Lung microvascular endothelial cell (primary cell): ENCODE data around the gene TTC16. TPM values are rescaled to one million over a fixed set of nuclear protein-coding genes. Genes with fewer than 3 reads are reported as not detected.

ENCODE experiments used
- DNase-seq, 2 donors: peaks; one replicate each; pipeline versions ENCODE4 v3.0.0 to v3.0.0-alpha.2; 2010; ENCODE audit warnings: low read depth in 2 of 2
- total RNA-seq: library from RNA; depleted of rRNA; stranded (reverse); fragments of >200 nt; gene quantifications from 2 replicates; pipeline ENCODE4 v1.2.1, GENCODE V29; 2014

The TTC16 gene
- total RNA-seq, 1 donor from 2014 or later: not detected

DNA sequence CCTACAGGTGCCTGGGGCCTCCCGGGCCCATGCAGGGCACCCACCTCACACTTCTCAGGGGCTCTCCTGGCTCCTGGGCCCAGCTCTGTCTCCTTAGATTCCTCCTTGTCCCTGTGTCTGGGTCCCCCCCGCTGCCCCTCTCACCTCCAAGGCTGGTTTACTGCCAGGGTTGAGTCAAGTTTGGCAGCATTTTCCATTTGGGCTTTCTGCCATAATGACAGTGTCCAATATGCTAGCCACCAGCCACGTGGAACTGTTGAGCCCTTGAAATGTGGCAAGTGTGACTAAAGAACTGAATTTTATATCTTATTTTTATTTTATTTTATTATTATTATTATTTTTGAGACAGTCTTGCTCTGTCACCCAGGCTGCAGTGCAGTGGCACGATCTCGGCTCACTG is 1.9 kb downstream of the TTC16 start:
- DNase-seq: no peak

DNA sequence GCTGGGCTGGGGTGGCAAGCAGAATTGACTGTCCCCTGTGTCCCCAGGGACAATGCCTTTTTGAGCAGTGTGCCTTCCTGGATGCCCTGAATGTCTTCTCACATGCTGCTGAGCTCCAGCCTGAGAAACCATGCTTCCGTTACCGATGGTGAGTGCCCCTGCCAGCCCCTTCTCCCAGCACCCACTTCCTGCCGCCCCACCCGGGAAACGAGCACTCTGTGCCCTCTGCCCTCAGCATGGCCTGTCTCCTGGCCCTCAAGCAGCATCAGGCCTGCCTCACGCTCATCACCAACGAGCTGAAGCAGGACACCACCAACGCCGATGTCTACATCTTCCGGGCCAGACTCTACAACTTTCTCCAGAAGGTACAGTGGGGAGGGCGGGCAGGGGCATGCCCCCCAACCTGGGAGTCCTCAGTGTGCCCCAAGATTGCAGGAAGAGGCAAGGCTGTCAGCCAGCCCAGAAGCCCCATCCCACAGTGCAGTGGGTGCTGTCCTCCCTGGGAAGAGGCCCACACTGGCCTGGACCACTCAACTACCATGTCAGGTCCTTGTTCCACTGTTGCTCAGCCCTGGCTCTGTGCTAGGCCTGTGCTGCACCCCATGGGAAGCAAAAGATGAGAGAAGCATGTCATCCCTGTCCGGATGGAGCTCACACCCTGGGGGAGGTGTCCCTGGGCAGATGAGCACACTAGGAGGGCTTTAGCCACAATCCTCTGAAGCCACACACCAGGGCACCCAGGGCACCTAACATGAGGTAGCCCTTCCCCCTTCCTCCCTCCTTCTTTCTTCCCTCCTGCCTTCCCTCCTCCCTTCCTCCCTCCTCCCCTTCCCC is 4.4 kb downstream of the TTC16 start:
- DNase-seq: no peak

DNA sequence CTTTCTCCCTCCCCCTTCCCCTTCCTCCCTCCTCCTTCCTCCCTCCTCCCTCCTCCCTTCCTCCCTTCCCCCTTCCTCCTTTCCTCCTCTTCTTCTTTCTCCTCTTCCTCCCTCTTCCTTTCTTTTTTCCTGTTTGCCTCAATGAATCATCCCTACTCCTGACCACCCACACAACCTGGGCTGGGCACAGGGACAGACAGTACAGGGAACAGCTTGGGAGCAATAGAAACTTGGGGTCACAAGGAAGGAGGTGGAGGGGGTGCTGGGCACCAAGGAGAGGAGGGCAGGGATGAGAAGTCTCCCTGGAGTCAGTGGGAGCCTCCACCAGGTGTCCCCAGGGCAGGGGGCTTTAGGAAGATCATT is 5.0 kb downstream of the TTC16 start:
- no peak for DNase-seq

DNA sequence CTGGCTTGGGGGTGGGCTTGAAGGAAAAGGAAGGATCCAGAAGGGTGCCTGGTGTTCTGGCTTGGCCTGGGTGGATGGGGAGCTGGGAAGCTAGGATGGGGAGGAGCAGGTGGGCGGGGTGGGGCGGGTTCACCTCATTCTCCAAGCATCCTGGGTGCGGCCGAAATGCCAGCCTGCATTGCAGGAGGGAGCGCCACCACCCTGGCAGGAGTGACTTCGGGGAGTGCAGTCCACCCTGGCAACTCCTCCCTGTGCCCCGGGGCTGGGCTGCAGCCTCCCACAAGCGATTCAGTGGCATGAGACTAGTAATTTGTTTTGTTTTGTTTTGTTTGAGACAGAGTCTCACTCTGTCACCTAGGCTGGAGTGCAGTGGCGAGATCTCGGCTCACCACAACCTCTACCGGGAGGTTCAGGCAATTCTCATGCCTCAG is 5.5 kb downstream of the TTC16 start:
- no peak for DNase-seq

DNA sequence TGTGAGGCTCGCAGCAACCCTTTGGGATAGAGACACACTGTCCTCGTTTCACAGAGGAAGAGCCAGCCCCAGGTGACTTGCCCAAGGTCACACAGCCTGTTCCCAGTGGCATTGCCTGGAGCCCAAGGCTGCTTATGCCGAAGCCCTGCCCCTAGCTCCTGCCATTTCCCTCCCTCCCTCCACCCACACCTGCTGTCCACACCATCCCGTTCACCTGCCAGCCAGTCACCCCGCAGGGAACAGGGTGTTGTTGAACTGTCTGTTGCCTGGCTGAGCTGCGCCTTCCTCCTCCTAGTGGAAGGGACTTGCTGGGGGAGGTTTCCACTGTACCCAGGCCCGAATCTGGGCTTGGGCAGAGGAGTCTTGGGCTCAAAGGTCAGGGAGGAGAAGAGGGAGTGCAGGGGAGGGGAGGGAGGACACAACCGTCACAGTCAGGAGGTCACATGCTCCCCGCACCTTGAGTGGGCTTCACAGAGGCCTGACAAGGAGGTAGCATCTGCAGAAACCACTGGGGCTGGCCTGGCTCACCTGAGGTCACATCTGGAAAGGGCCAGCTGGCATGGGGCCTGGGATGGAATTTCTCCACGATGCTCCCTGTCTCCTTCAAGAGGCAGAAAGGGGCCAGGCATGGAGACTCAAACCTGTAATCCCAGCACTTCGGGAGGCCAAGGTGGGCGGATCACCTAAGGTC is 6.3 kb downstream of the TTC16 start:
- no peak for DNase-seq

DNA sequence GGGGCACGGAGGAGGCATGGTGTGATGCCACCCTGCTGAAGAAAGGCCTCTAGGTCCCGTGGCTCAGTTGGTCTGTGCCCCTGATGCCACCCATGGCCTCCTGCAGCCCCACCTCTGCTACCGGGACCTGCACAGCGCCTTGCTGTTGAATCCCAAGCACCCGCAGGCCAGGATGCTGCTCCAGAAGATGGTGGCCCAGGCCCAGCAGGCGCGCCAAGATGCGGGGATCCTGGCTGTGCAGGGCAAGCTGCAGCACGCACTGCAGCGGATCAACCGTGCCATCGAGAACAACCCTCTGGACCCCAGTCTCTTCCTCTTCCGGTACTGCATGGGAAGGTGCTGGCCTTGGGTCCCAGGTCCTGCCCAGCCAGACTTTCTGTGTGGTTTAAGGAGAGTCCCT is 7.1 kb downstream of the TTC16 start:
- DNase-seq: no peak

DNA sequence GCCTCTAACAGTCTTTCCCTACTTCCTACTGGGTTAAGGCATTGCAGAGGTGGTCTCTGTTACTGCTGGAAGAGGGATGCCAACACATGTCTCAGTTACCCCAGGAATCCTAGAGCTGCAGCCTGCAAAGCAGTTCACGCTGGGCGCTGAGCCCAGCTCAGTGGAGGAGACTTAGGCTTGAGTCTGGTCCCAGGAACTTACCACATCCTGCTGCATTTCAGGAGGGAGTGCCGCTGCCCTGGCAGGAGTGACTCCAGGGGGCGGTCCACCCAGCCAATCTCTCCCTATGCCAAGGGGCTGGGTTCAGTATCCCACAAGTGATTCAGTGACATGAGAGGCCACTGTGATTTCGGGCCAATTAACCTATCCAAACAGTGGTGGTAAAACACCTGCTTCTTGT is 7.6 kb downstream of the TTC16 start:
- DNase-seq: no peak

DNA sequence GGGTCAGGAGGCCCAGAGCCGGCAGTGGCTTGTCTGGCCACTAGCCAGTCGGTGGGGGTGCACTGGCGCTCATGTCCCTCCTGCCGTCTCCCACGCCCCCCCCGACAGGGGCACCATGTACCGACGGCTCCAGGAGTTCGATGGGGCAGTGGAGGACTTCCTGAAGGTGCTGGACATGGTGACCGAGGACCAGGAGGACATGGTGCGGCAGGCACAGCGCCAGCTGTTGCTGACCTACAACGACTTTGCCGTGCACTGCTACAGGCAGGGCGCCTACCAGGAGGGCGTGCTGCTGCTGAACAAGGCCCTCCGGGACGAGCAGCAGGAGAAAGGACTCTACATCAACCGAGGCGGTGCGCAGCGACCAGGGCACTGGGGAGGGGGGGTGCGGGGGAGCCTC is 8.1 kb downstream of the TTC16 start:
- DNase-seq: no peak

DNA sequence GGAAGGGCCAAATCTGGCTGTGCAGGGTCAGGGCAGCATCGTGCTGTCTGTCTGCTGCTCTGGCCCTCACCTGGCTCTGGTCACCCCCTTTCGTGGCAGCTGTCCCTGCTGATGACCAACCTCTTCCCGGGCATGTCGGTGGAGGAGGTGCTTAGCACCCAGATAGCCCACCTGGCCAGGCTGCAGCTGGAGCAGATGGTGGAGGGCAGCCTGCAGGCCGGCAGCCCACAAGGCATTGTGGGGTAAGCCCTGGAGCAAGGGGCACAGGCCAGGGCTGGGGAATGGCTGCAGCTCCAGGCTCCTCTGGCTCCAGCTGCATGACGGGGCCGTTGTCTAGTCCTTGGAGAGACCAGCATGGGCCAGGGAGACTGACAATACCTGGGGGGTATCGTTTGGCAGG is 11.0 kb downstream of the TTC16 start:
- no peak for DNase-seq

DNA sequence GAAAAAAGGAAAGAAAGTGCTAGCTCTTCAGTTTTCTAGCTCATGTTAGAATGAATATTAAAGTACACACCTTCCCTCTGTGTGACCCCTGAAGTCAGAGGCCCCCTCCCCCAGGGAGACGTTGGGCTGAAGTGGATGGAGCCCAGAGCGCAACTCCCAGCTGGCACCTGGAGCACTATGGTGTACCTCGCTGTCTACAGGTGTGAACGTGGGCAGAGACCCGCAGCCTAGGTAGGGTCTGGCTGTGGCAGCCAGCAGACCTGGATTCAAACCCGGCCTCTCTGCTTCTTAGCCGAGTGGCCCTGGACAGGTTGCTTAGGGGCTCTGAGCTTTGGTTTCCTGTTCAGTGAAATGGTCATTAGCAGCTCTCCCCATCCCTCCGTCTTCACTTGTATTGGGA is 12.9 kb downstream of the TTC16 start:
- no peak for DNase-seq

DNA sequence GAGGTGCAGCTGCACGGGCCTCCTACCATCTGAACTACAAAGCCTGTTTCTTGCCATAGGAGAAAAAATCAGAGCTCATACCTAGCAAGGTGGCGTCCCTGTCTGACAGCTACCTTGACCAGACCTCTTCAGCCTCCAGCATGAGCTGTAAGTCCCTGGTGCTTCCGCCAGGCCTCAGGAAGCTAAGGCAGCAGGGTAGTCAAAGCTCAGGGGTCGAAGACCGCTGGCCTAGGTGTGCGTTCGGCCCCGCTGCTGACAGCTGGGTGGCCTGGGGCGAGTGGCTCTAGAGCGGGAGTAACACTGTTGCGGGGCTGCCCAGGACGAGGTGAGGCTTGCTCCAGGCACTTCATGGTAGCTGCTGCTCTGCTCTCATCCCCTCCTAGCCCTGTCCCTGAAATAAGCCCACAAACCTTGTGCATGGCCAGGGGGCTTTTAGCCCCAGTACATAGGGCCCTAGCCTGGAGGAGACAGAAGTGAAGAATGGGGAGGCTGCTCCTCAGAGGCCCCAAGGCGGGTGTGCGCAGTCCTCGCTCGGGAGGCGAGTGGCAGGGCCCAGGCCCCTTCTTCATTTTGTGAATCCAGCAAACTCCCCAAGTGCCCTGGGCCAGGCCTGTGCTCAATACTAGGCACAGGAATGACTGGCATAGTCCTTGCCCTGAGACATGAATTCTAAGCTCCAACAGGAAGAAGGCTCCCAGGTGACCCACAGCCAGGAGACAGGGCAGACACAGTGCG is 13.8 kb downstream of the TTC16 start:
- DNase-seq: no peak

DNA sequence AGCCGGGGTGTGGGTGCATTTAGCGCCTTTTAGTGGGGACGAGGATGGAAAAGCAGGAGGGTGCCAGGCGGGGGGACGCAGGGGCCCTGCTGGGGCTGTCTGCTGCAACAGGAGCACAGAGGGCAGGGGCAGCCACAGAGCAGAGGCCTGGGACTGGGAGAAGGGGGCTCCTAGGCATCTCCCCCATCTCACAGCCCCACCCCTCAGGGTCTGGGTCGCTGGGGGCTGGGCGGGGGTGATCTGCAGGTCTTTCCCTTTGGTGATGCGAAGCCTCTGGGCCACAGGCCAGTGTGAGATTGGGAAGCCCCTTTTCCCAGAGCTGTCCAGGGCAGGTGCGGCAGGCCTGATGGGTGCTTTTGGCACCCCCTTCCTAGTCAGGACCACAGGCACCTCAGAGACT is 14.4 kb downstream of the TTC16 start:
- DNase-seq: no peak

DNA sequence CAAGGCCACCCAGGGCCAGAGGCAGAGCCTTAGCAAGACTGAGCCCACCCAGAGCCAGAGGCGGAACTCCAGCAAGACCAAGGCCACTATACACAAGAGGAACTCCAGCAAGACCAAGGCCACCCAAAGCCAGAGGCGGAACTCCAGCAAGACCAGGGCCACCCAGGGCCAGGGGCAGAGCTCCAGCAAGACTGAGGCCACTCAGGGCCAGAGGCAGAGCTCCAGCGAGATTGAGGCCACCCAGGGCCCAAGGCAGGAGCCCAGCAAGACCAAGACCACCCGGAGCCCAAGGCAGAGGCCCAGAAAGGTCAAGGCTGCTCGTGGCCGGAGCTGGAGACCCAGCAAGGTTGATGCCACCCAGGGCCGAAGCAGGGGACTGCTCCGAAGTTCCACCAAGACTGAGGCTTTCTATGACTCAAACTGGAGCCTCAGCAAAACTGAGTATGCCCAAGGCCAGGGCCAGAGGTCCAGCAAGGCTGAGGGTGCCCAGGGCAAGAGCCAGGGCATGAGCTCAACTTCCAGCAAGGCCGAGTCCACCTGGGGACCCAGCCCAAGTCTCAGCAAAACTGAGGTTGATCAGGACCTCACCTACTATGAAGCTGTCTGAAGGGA is 15.0 kb downstream of the TTC16 start:
- no peak for DNase-seq

DNA sequence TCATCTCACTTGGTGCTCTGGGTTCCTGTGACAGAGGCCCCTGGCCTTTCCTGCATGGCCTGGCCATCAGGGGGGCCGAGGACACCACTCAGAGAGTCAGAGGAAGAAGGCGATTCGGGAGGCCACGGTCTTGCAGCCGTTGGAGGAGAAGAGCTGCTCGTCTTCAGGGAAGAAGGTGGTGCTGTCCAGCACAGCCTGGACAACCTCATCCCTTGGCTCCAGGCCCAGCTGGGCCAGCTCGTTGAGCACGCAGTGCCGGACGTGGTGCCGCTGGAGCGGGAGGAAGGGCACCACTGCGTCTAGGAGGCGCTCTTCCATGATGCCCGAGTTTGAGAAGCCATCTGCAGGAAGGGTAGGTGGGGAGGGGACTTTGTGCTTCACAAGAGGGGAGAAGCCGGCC is 16.1 kb downstream of the TTC16 start:
- DNase-seq: no peak

DNA sequence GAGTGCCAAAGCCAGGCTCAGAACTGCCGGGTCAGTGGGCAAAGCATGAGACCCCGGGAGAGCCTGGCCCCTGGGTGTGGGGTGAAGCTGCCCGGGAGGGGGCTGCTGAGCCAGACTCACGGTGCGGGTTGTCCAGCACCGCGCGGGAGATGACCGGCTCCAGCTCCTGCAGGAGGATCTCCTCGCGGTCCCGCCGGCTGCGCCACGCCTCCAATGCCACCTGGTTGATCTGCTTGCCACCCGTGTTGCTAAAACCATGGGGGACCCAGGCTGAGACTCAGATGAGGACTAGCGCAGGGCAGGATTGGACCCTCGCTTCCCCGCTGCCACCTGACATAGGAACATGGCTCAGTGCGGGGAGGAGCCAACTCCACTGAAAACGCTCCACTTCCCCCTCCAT is 16.6 kb downstream of the TTC16 start:
- no peak for DNase-seq

DNA sequence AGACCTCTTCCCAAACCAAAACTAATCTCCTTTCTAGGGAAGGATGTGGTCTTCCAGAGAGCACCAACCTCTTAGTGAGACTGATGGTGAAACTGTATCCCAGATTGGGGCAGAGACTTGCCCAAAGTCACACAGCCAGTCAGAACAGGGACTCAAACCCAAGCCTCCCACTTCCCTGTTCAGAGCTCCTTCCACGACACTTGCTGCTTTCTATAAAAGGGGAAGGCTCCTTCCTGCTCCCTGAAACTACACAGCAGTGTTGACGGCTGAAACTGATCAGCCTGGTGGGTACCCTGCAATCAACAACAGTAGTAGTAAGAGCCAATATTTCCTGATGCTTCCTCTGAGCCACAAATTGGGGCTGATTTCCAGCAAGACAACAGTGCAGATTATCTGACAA is 17.7 kb downstream of the TTC16 start:
- DNase-seq: no peak

DNA sequence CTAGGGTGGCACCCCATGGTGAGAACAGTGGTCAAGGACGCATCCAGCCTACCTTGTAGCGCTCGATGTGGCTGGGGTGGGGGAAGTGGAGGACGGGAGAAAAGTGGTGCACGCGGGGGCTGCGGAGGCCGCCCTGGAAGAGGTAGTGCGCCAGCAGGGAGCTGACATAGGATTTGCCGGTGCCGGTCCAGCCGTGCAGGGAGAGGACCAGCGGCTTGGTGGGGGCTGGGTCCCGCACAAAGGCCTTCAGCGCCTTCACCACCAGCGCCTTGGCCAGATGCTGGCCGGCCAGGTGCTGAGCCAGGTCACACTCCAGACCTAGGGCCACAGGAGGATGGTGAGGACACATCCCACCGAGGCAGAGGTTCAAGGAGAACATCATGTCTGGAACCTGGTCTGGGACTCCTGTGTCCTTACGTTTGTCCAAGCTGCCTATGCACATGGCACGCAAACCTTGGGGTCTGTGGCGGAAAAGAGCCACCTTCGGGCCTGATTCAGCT is 18.4 kb downstream of the TTC16 start:
- DNase-seq: no peak

DNA sequence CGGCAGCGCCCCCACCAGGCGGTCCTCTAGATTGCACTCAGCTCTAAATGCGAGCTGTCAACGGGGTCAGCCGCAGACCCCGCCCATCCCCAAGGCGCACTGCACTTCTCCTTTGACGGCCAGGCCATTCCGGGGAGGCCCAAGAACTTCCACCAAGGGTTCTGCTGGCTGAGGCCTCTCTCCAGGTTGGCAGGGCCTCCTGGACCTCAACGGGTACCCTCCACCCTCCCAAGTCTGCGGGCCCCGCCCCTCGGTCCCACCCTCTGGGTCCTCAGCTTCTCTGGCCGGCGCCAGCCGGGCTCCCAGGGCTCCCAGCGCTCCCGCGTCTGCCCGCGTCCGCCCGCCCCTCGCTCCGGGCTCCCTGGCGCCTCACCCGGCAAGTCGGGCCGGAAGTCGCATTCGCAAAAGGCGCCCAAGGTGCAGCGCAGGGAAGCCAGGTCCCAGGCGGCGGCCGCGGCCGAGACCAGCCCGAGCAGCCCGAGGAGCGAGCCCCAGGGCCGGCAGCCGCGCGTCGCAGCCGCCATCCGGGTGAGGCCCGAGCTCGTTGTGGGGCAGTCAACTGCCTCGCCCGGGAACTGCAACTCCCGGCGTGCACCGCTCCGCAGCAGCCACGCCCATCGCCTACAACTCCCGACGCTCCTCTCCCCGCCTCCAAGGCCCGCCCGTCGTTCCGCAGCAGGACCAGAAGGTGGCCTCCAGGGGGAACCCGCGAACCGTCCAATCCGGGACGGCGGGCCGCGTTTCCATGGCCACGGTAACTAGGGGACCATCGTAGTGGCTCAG is 19.1 kb downstream of the TTC16 start, which contains the start of gene TOR2A:
Gene TOR2A (minus strand): TSS at position 548 of the 783 bp plus-strand sequence. CDS start 24 bp downstream, at position 524.
- DNase-seq: peak; percentile 99

DNA sequence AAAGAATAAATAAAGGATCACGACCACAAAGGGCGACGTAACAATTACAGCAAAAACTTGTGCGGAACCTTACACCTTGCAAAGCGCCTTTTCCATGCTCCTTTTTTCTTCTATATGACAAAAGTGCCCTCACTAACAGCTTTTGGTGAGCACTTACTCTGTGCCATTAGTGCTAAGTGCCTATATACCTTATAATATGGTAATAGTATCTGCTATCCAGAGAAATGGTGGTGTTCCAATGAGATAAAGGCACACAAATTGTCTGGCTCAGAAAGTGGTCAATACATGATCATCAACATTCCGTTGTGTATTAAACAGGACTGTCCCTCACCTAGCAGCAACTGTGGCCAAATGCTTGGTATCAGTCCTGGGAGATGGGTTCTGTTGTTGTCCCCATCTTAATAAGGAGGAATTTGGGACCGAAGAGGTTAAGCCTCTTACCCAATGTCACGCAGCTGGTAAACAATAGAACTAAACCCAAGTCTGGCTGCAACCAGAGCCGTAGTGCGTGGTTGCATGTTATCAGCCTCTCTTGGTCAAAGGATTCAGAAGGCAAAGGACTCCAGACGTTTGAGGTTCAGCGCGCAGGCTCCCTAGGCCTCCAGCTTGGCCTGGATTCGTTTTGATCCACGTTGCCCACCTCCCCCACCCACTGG is 19.8 kb downstream of the TTC16 start:
- DNase-seq: peak; percentile 40 to 51

DNA sequence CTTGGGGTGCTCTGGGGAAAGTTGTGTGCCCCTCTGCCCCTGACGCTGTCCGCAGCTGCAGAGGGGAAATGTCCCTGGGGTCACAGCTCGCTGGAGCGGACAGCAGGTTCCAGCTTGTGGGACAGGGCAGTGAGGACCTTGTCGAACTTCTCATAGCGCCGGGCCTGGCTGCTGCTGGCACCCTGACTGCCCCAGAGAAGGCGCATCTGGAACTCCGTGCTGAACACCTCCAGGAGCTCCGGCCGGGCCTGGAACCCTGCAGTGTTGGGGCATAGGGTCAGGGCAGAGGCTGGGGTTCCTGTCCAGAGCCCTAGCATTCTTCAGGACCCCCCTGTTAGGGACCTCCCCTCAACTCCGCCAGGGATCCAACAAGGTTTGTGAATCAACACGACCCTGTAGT is 22.8 kb downstream of the TTC16 start:
- DNase-seq: no peak
